Measurements from ENCODE around the gene PRELID1. TPM values are rescaled to one million over a fixed set of nuclear protein-coding genes. Genes with fewer than 3 reads are reported as not detected.

The PRELID1 gene
- total RNA-seq, 1 donor from 2014 or later, result 94.0 TPM

DNA sequence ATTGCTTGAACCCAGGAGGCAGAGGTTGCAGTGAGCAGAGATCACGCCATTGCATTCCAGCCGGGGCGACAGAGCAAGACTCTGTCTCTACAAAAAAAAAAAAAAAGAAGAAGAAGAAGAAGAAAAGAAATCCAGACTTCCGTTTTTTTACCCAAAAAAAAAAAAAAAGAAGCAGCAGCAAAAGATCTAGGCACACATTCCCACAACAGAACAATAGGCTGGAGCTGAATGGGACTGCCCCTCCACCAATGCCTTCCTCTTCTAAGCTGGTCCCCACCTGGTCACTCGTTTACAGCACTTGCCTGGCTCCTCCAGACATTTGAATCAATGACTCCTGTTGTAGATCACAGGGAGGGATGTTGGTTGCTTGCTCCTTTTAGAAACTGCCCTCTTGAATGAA, 49.5 kb downstream of the PRELID1 start:
- no peaks in the 10 kb centered on the region for H3K36me3 Mint-ChIP-seq (ENCODE audit: insufficient read depth)
- H3K9me3 Mint-ChIP-seq (ENCODE audit: low read depth), result no peaks in the 10 kb centered on the region
- peaks cover 17% of the 10 kb centered on the region for H3K4me1 Mint-ChIP-seq (ENCODE audit: low read depth)
- peaks cover 20% of the 10 kb centered on the region for H3K27me3 Mint-ChIP-seq
- peak overlapping the region; percentile 40 for H3K4me3 Mint-ChIP-seq (ENCODE audit: low read depth)
- TF ChIP-seq, protein P1, sequence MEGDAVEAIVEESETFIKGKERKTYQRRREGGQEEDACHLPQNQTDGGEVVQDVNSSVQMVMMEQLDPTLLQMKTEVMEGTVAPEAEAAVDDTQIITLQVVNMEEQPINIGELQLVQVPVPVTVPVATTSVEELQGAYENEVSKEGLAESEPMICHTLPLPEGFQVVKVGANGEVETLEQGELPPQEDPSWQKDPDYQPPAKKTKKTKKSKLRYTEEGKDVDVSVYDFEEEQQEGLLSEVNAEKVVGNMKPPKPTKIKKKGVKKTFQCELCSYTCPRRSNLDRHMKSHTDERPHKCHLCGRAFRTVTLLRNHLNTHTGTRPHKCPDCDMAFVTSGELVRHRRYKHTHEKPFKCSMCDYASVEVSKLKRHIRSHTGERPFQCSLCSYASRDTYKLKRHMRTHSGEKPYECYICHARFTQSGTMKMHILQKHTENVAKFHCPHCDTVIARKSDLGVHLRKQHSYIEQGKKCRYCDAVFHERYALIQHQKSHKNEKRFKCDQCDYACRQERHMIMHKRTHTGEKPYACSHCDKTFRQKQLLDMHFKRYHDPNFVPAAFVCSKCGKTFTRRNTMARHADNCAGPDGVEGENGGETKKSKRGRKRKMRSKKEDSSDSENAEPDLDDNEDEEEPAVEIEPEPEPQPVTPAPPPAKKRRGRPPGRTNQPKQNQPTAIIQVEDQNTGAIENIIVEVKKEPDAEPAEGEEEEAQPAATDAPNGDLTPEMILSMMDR (IDR thresholded peaks at IDR 0.05; ENCODE audit: unreplicated experiment), result no peak
- H3K27ac Mint-ChIP-seq, result no peak overlapping the region
- DNase-seq (ENCODE audit: low spot score, unreplicated experiment), result no peak

DNA sequence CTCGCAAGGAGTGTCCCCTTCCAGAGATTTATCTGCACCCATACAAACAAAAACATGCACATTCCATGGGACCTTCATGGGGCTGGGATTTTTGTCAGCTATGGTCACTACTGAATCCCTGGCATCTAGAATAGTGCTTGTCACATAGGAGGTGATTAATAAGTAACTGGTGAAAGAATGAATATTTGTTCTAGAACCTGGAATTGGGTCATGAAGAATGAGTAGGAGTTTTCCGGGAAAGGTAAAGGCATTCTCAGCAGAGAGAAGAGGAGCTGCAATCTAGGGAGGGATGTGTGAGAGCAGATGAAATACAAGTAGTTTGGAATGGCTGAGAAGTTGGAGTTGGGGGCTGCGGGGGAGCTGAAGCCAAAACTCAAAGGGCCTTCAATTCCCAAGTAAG, 50.7 kb downstream of the PRELID1 start:
- Mint-ChIP-seq H3K4me1 (ENCODE audit: low read depth) (peaks cover 15% of the 10 kb centered on the region), H3K9me3 (ENCODE audit: low read depth) (no peaks in the 10 kb centered on the region)
- TF ChIP-seq, protein P1 (IDR thresholded peaks at IDR 0.05; ENCODE audit: unreplicated experiment), result no peak

GRCh38 chr5:177354711-177355110, 51.1 kb downstream of the PRELID1 start:
- Mint-ChIP-seq H3K4me1 (ENCODE audit: low read depth) (peaks cover 12% of the 10 kb centered on the region), H3K36me3 (ENCODE audit: insufficient read depth) (no peaks in the 10 kb centered on the region), H3K4me3 (ENCODE audit: low read depth) (no peak overlapping the region), H3K27ac (no peak overlapping the region), H3K27me3 (peaks cover 28% of the 10 kb centered on the region), H3K9me3 (ENCODE audit: low read depth) (no peaks in the 10 kb centered on the region)
- no peak for DNase-seq (ENCODE audit: low spot score, unreplicated experiment)
- TF ChIP-seq, protein P1 (IDR thresholded peaks at IDR 0.05; ENCODE audit: unreplicated experiment), result no peak

More for the DNA sequence above, 50.7 kb downstream of the PRELID1 start:
- Mint-ChIP-seq H3K27ac (no peak overlapping the region), H3K4me3 (ENCODE audit: low read depth) (no peak overlapping the region), H3K27me3 (peaks cover 25% of the 10 kb centered on the region), H3K36me3 (ENCODE audit: insufficient read depth) (no peaks in the 10 kb centered on the region)
- no peak for DNase-seq (ENCODE audit: low spot score, unreplicated experiment)

- Mint-ChIP-seq H3K9me3 (ENCODE audit: low read depth) (no peaks in the 10 kb centered on the region), H3K27me3 (peaks cover 34% of the 10 kb centered on the region), H3K27ac (no peak overlapping the region), H3K4me1 (ENCODE audit: low read depth) (peaks cover 8% of the 10 kb centered on the region), H3K36me3 (ENCODE audit: insufficient read depth) (no peaks in the 10 kb centered on the region), H3K4me3 (ENCODE audit: low read depth) (no peak overlapping the region)
- DNase-seq (ENCODE audit: low spot score, unreplicated experiment), result no peak
- TF ChIP-seq, protein P1 (IDR thresholded peaks at IDR 0.05; ENCODE audit: unreplicated experiment), result no peak
These were observed 51.7 kb downstream of the PRELID1 start for GRCh38 chr5:177355162-177355867.

DNA sequence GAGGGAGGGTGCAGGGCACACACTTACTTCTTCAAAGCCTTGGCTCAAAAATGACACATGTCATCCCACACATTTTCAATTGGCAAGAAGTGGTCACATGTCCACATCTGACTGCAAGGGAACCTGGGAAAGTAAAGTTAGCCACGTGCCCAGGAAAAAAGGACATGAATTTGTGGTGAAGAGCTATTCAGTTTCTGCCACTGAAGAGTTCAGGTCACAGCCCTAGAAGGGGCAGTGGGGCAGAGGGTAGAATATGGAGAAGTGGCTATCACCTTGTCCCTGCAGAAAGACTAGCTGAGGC, 52.2 kb downstream of the PRELID1 start:
- H3K4me3 Mint-ChIP-seq (ENCODE audit: low read depth), result no peak overlapping the region
- no peak overlapping the region for H3K27ac Mint-ChIP-seq
- DNase-seq (ENCODE audit: low spot score, unreplicated experiment), result no peak
- TF ChIP-seq, protein P1 (IDR thresholded peaks at IDR 0.05; ENCODE audit: unreplicated experiment), result no peak
- H3K36me3 Mint-ChIP-seq (ENCODE audit: insufficient read depth), result no peaks in the 10 kb centered on the region
- H3K4me1 Mint-ChIP-seq (ENCODE audit: low read depth), result peaks cover 3% of the 10 kb centered on the region
- peaks cover 34% of the 10 kb centered on the region for H3K27me3 Mint-ChIP-seq
- H3K9me3 Mint-ChIP-seq (ENCODE audit: low read depth), result no peaks in the 10 kb centered on the region

Other genes with a start within 250 kb of the PRELID1 start
- 244 and 258 TPM in 2 replicates for gene FGFR4, start 216.9 kb upstream of the PRELID1 start, total RNA-seq
- 168 and 178 TPM in 2 replicates for gene NSD1, start 170.0 kb upstream of the PRELID1 start, total RNA-seq
- 26.9 and 30.0 TPM in 2 replicates for gene RAB24, start 80 bp upstream of the PRELID1 start, total RNA-seq
- 20.1 and 20.6 TPM in 2 replicates for gene MXD3, start 8.1 kb downstream of the PRELID1 start, total RNA-seq
- 106 and 111 TPM in 2 replicates for gene LMAN2, start 47.9 kb downstream of the PRELID1 start, total RNA-seq
- gene RGS14, start 54.1 kb downstream of the PRELID1 start, total RNA-seq, result 13.0 and 15.0 TPM in 2 replicates
- gene SLC34A1, start 80.6 kb downstream of the PRELID1 start, total RNA-seq, result not detected in 2 replicates
- gene PFN3, start 96.9 kb downstream of the PRELID1 start, total RNA-seq, result not detected in 2 replicates
- gene F12, start 105.8 kb downstream of the PRELID1 start, total RNA-seq, result 4.0 and 4.7 TPM in 2 replicates
- gene GRK6, start 122.9 kb downstream of the PRELID1 start, total RNA-seq, result 40.2 and 43.0 TPM in 2 replicates
- gene PRR7, start 143.0 kb downstream of the PRELID1 start, total RNA-seq, result 11.7 and 13.1 TPM in 2 replicates
- gene DBN1, start 169.8 kb downstream of the PRELID1 start, total RNA-seq, result 396 and 422 TPM in 2 replicates
- gene PDLIM7, start 193.8 kb downstream of the PRELID1 start, total RNA-seq, result 113 and 119 TPM in 2 replicates
- gene DOK3, start 206.0 kb downstream of the PRELID1 start, total RNA-seq, result 11.6 and 13.7 TPM in 2 replicates
- 88.4 and 93.1 TPM in 2 replicates for gene DDX41, start 213.2 kb downstream of the PRELID1 start, total RNA-seq

Data from progenitor cell of endocrine pancreas (in vitro differentiated cells).